OCI-LY7 (cell line): ENCODE measurements around the gene PPP1R9B.

Source experiments
- EZH2phosphoT487 ChIP-seq: fragments of 200-600 bp; sonication (generic); IDR thresholded peaks from 2 replicates; pipeline ENCODE4 v1.6.1; 2018; ENCODE audit warnings: low read depth, borderline replicate concordance, mild to moderate bottlenecking, mixed run types, antibody characterized with exemption, low read length, moderate library complexity, mixed read lengths
- TF ChIP-seq, protein P1 (sequence below): fragments of 200-600 bp; sonication (generic); conservative IDR thresholded peaks from 2 replicates; pipeline ENCODE4 v1.5.1; 2014; ENCODE audit warnings: mild to moderate bottlenecking, antibody characterized with exemption, low read length, moderate library complexity, mixed read lengths

DNA sequence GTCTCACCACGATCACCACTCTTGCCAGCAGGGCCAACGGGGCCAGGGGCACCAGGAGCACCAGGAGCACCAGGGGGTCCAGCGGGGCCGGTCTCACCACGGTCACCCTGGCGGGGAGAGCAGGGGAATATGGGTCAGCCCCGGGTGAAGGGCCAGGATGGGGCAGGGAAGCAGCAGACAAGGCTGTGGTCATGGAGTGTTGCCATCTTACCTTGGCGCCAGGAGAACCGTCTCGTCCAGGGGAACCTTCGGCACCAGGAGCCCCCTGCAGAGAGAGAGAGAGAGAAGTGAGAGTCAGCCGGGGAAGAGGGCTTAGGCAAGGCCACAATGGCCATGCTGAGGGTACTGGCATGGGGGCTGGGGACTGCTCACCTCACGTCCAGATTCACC is 38.0 kb upstream of the PPP1R9B start:
- TF ChIP-seq, protein P1, sequence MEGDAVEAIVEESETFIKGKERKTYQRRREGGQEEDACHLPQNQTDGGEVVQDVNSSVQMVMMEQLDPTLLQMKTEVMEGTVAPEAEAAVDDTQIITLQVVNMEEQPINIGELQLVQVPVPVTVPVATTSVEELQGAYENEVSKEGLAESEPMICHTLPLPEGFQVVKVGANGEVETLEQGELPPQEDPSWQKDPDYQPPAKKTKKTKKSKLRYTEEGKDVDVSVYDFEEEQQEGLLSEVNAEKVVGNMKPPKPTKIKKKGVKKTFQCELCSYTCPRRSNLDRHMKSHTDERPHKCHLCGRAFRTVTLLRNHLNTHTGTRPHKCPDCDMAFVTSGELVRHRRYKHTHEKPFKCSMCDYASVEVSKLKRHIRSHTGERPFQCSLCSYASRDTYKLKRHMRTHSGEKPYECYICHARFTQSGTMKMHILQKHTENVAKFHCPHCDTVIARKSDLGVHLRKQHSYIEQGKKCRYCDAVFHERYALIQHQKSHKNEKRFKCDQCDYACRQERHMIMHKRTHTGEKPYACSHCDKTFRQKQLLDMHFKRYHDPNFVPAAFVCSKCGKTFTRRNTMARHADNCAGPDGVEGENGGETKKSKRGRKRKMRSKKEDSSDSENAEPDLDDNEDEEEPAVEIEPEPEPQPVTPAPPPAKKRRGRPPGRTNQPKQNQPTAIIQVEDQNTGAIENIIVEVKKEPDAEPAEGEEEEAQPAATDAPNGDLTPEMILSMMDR = no peak
- no peak for TF ChIP-seq EZH2phosphoT487
